HepG2 (cell line): ENCODE results near the gene PYY. TPM values are rescaled to one million over a fixed set of nuclear protein-coding genes. Genes with fewer than 3 reads are reported as not detected.

Source experiments
- BORCS8-MEF2B ChIP-seq: sonication (generic); formaldehyde crosslinking; IDR thresholded peaks from 2 replicates; pipeline ENCODE4 v1.8.0; 2022; ENCODE audit warnings: mild to moderate bottlenecking, missing genetic modification reagents
- FOXO1 ChIP-seq: sonication (generic); formaldehyde crosslinking; IDR thresholded peaks from 2 replicates; pipeline ENCODE4 v1.4.0; 2020; ENCODE audit warnings: missing genetic modification reagents
- HCFC1 ChIP-seq: fragments of 150-350 bp; IDR thresholded peaks from 2 replicates; pipeline ENCODE4 v1.6.1; 2014; ENCODE audit warnings: low read depth, low read length
- HDAC2 ChIP-seq: sonication (generic); formaldehyde crosslinking; IDR thresholded peaks from 2 replicates; pipeline ENCODE4 v1.4.0; 2020; ENCODE audit warnings: missing genetic modification reagents
- JUND ChIP-seq: sonication (generic); formaldehyde crosslinking; IDR thresholded peaks from 2 replicates; pipeline ENCODE4 v1.8.0; 2022; ENCODE audit warnings: mild to moderate bottlenecking, missing genetic modification reagents
- RBM22 ChIP-seq: fragments of 200-400 bp; formaldehyde crosslinking; optimal IDR thresholded peaks from 2 replicates; pipeline ENCODE3; 2017; ENCODE audit warnings: mild to moderate bottlenecking, low read length, moderate library complexity
- SNAPC4 ChIP-seq: sonication (generic); formaldehyde crosslinking; IDR thresholded peaks from 2 replicates; pipeline ENCODE4 v1.4.0; 2020; ENCODE audit warnings: mild to moderate bottlenecking, missing genetic modification reagents
- SSRP1 ChIP-seq: IDR thresholded peaks from 2 replicates; pipeline ENCODE4 v1.6.1; 2016; ENCODE audit warnings: control low read depth
- ZBED4 ChIP-seq: sonication (generic); formaldehyde crosslinking; IDR thresholded peaks from 2 replicates; pipeline ENCODE4 v1.4.0; 2020; ENCODE audit warnings: missing genetic modification reagents, borderline replicate concordance
- ZNF343 ChIP-seq: sonication (generic); formaldehyde crosslinking; IDR thresholded peaks from 2 replicates; pipeline ENCODE4 v1.4.0; 2020; ENCODE audit warnings: mild to moderate bottlenecking, missing genetic modification reagents
- ZNF746 ChIP-seq: sonication (generic); formaldehyde crosslinking; IDR thresholded peaks from 2 replicates; pipeline ENCODE4 v1.8.0; 2022; ENCODE audit warnings: mild to moderate bottlenecking, missing genetic modification reagents
- ZNF75D ChIP-seq: sonication (generic); formaldehyde crosslinking; IDR thresholded peaks from 2 replicates; pipeline ENCODE4 v1.8.1; 2023; ENCODE audit warnings: missing genetic modification reagents, mild to moderate bottlenecking, borderline replicate concordance
- ZSCAN25 ChIP-seq: sonication (generic); formaldehyde crosslinking; IDR thresholded peaks from 2 replicates; pipeline ENCODE4 v1.8.0; 2022; ENCODE audit warnings: mild to moderate bottlenecking, missing genetic modification reagents
- polyA plus RNA-seq, 8 experiments: library from polyadenylated mRNA; depleted of rRNA in 3 of 8; stranded (reverse) in 7 of 8; unstranded in 1 of 8; fragments of >200 nt; fragmentation: Illumina TruSeq in 4 of 8; extraction: Trizol in 4 of 8; gene quantifications; 2 replicates each; pipeline versions ENCODE4 v1.2.1 to v1.2.3, GENCODE V29; 2011 to 2016; ENCODE audit warnings: low read depth in 4 of 8, missing spikeins in 1 of 8, mixed read lengths in 1 of 8; ENCODE audit not compliant: insufficient read depth in 1 of 8
- total RNA-seq, 5 experiments: library from RNA; depleted of rRNA; stranded (reverse); fragments of >200 nt; fragmentation: Illumina TruSeq; extraction: Trizol; gene quantifications; 2 replicates each; pipeline ENCODE4 v1.2.3, GENCODE V29; 2016; ENCODE audit warnings: low read depth in 1 of 5
- TF ChIP-seq, protein P1 (sequence below): IDR thresholded peaks from 2 replicates; pipeline ENCODE4 v1.6.1; 2012; ENCODE audit warnings: low read length, improper control_type of control experiment

The PYY gene
- total and polyA plus RNA-seq, 2 of the 13 experiments (the other 11 are each of a cell fraction or from before 2014, with no cell fraction given) = 0.25 TPM; not detected in 1

DNA sequence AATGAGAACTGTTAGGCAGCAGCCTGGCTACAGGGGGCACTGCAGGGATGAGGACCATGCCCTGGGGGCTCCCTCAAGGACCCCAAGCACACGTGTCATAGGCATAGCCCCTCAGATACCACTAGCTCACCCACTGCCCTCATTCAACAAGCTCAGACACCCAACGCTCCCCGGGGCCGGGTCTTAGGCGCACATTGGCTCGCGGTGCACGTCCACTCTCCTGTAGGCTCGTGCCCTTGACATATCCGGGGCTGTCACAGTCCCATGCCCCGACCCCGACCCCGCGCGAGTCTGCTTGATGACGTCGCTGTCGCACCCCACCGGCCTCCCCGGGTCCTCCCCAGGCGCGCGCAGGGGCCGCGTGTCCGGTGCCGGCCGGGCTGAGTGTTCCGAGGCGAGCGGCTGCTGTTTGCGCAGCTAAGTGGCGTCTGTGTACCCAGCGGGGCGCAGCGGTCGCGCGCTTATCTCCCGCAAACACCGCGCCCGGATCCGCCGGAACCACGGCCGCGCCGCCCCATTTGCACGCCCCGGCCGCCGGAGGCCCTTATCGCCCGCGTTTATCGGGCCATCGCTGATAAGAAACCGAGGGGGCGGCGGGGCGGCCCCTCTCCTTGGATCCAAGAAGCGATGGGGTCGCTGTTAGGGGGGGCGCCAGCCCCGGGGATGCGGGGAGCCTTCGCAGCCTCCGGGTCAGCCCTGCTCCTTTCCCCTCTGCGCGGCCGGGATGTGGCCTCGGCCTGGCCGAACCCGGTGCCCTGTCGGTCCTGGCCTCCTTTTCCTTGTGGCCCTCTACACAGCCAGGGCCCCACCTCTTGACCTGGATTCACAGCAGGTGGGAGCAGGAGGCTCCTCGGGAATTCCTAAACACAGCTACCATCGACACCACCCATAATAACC, 30.0 kb upstream of the PYY start (continued):
- no peak for TF ChIP-seq JUND
- no peak for TF ChIP-seq ZNF75D (CRISPR knock-in tag)
- TF ChIP-seq SNAPC4 = no peak
- no peak for TF ChIP-seq RBM22
- TF ChIP-seq BORCS8-MEF2B (CRISPR knock-in tag) = peak; percentile 89; the same call in 1 of the 2 replicates
- 0 out of 2 replicates have a peak, but pooled peaks have one; percentile 34 for TF ChIP-seq ZSCAN25 (CRISPR knock-in tag)
- TF ChIP-seq FOXO1 (CRISPR knock-in tag) = peak; percentile 86; the same call in 1 of the 2 replicates
- TF ChIP-seq ZNF343 = no peak; the same call in 1 of the 2 replicates
- no peak for TF ChIP-seq HCFC1
- TF ChIP-seq ZNF746 (CRISPR knock-in tag) = peak; percentile 95
- TF ChIP-seq SSRP1 = no peak
- TF ChIP-seq, protein P1, sequence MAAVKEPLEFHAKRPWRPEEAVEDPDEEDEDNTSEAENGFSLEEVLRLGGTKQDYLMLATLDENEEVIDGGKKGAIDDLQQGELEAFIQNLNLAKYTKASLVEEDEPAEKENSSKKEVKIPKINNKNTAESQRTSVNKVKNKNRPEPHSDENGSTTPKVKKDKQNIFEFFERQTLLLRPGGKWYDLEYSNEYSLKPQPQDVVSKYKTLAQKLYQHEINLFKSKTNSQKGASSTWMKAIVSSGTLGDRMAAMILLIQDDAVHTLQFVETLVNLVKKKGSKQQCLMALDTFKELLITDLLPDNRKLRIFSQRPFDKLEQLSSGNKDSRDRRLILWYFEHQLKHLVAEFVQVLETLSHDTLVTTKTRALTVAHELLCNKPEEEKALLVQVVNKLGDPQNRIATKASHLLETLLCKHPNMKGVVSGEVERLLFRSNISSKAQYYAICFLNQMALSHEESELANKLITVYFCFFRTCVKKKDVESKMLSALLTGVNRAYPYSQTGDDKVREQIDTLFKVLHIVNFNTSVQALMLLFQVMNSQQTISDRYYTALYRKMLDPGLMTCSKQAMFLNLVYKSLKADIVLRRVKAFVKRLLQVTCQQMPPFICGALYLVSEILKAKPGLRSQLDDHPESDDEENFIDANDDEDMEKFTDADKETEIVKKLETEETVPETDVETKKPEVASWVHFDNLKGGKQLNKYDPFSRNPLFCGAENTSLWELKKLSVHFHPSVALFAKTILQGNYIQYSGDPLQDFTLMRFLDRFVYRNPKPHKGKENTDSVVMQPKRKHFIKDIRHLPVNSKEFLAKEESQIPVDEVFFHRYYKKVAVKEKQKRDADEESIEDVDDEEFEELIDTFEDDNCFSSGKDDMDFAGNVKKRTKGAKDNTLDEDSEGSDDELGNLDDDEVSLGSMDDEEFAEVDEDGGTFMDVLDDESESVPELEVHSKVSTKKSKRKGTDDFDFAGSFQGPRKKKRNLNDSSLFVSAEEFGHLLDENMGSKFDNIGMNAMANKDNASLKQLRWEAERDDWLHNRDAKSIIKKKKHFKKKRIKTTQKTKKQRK = no peak
- peak; percentile 99 for TF ChIP-seq ZBED4 (CRISPR knock-in tag)
- TF ChIP-seq HDAC2 (CRISPR knock-in tag) = peak; percentile 96
